Breast epithelium (tissue), 3 donors: Measurements from ENCODE around the gene LILRA6.
"Not testable (repeated sequence)": the region's sequence is repeated elsewhere in the genome, so short reads cannot be mapped to it uniquely, and the experiment has no call there.

ENCODE experiments used
- POLR2A ChIP-seq: fragments of 450-650 bp; IDR thresholded peaks from one replicate; pipeline ENCODE4 v1.6.1; 2016; ENCODE audit warnings: antibody characterized with exemption, mild to moderate bottlenecking, moderate library complexity
- POLR2AphosphoS5 ChIP-seq, 3 donors: sonication (generic); formaldehyde crosslinking; IDR thresholded peaks; one replicate each; pipeline ENCODE4 v1.6.1; 2017; ENCODE audit warnings: antibody characterized with exemption in 3 of 3
- TF ChIP-seq, protein P1 (sequence below), 3 donors: fragments of 450-650 bp; IDR thresholded peaks; one replicate each; pipeline ENCODE4 v1.5.1; 2016 to 2017; ENCODE audit warnings: antibody characterized with exemption in 3 of 3, mild to moderate bottlenecking in 3 of 3, moderate library complexity in 3 of 3

- TF ChIP-seq POLR2AphosphoS5 (IDR thresholded peaks at IDR 0.05); POLR2A: not testable (repeated sequence)
- TF ChIP-seq, protein P1, sequence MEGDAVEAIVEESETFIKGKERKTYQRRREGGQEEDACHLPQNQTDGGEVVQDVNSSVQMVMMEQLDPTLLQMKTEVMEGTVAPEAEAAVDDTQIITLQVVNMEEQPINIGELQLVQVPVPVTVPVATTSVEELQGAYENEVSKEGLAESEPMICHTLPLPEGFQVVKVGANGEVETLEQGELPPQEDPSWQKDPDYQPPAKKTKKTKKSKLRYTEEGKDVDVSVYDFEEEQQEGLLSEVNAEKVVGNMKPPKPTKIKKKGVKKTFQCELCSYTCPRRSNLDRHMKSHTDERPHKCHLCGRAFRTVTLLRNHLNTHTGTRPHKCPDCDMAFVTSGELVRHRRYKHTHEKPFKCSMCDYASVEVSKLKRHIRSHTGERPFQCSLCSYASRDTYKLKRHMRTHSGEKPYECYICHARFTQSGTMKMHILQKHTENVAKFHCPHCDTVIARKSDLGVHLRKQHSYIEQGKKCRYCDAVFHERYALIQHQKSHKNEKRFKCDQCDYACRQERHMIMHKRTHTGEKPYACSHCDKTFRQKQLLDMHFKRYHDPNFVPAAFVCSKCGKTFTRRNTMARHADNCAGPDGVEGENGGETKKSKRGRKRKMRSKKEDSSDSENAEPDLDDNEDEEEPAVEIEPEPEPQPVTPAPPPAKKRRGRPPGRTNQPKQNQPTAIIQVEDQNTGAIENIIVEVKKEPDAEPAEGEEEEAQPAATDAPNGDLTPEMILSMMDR (IDR thresholded peaks at IDR 0.05), result not testable (repeated sequence)
Observed at GRCh38 chr19:54274516-54274915, 31.9 kb upstream of the LILRA6 start.
